Islet precursor cell (in vitro differentiated cells): ENCODE results near the gene SYCE3.
"Not testable (repeated sequence)": the region's sequence is repeated elsewhere in the genome, so short reads cannot be mapped to it uniquely, and the experiment has no call there.

Experiments used
- DNase-seq: peaks from one replicate; pipeline ENCODE4 v3.0.0-alpha.2; 2018

The SYCE3 gene, protein sequence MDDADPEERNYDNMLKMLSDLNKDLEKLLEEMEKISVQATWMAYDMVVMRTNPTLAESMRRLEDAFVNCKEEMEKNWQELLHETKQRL

DNA sequence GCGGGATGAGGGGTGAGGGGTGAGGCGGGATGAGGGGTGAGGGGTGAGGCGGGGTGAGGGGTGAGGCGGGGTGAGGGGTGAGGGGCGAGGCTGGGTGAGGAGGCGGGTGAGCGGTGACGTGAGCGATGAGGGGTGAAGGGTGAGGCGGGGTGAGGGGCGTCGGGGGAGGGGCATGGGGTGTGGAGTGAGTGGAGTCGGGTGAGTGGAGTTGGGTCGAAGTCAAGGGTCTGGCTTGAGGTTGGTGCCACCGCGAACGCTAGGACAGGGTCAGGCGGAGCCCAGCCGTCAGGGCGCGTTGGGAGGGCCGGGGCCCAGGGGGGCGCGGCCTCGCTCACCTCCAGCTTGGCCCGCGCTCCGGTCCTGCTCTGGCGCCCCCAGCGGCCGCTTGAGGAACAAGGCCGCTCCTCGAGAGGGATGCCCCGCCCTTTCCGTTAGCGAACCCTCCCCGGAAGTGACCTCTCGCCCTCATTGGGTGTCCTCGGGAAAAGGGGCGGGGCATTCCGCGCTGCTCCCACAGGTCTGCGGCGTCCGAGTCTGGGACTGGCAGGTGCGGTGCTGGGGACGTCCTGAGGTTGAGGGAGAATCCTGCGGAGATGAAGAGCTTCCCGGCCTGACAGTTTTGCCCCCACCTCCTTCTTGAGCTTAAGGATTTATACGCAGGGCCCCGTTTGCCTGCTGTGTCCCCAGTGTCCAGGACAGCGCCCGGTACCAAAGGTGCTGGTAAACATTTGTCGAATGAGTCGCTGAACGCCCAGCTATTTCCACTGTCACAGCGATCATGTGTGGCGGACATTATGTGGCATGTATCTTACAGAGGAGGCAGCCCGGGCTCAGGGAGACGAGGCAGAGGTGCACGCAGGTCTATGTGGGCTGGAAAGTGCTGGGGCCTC is at the start of gene SYCE3:
SYCE3 (minus strand) TSS at position 397 of the 890 bp plus-strand sequence. CDS start 6,514 bp downstream, outside the sequence.
- peak; percentile 97 for DNase-seq

DNA sequence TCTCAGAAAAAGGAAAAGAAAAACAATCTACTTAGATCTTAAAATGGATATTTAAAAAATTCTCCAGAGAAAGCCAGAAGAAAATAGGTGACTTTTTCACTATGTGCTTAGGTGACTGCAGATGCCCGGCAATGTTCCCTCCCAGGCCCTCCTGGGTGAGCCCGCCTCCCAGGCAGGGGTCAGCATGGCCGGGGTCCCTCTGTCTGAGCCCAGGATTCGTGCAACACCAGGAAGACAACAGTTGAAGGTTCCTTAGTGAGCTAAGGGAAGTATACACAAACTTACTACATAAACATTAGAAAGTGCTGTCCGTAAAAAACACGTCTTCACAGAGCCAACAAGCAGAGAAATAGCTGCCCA is 49.4 kb upstream of the SYCE3 start:
- no peak for DNase-seq

DNA sequence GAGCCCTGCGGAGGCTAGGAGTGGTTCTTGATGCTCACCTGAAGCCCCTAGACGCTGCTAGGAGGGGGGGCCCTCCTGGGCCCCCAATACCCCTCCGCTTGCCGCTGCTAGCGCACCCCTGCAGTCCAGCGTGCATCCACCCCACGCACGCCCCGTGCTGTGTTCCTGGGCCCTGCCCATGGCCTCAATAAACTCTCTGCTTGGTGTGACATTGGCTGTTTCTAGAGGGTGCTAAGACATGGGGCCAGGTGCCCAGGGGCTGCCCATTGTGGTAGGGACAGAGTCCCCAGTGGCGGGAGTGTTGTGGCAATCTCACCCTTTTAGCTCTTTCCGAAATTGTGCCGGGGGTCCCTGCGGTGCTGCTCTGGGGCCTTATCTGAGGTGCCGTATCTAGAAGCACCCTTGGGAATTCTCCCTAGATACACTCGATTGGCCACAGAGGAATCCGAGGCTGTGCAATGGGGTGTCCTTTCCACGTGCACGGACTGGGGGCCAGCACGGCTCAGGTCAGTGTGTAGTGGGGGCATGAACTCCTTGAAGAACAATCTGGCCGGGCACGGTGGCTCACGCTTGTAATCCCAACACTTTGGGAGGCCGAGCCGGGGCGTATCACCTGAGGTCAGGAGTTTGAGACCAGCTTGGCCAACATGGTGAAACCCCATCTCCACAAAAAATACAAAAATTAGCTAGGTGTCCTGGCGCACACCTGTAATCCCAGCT is 48.8 kb upstream of the SYCE3 start:
- DNase-seq, result no peak

DNA sequence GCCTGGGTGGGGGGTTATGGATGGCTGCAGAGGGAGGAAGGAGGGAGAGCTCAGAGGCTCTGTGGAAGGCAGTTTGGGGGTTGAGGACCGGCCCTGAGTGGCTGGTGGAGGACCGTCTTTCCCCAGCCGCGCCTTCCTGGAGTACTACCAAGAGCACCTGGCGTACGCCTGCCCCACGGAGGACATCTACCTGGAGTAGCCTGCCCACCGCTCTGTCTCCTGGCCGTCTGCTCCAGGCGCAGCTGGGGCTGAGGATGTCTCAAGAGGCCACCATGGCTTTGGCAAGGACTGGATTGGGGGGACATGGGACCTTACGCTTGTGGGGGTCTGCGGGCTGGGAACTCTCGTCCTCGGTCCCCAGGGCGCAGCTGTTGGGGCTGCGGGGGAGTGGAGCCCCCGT is 47.9 kb upstream of the SYCE3 start:
- no peak for DNase-seq

DNA sequence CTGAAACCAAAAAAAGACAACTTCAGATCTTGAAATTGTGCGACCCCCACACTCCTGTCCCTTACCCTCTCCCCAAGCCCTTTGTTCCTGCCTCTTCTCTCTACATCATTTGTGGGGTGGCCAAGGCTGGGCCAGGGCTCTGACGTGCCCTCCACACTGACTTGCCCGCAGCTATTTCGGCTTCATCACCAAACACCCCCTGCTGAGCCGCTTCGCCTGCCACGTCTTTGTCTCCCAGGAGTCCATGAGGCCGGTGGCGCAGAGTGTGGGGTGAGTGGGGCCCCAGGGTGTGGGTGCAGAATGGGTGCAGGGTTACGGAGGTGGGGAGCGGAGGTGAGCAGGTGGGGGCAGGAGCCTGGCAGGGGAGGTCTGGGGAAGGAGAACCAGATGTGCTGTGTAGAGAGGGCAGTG is 47.3 kb upstream of the SYCE3 start:
- DNase-seq, result no peak

DNA sequence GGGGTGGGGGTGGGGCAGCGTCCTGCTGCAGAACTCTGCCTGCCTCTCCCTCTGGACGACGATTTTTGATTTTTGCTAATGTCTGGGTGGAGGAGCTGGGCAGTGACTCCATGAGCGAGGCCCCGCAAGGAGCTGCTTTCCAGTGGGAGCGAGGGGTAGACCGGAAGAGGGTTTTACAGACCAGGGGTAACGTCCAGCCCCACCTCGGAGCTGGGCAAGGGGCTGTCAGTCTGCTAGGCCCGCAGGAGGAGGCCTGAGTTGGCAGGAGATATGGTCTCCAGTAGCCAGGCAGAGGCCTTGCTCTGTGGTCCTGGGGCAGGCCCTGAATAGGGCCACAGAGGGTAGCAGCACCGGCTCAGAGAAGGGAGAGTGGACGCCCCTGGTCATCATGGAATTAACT is 46.9 kb upstream of the SYCE3 start:
- no peak for DNase-seq

DNA sequence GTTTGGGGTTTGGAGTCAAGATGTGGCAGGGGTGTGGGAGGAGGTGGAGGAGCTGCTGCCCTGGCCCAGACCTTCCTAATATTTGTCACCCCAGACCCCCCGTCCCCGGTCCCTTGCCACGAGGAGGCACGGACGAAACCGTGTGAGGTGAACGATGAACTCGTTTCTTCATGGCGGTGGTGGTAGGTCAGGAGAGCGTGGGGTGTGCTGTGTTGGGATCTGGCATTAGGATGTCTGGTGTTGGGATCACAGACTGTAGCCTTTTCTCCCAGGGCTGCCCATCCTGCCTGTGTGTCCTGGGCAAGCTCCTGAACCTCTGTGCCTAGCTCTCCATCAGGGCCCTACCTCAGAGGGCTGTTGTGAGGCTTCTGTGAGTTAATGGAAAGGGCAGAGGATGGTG is 46.3 kb upstream of the SYCE3 start:
- peak; percentile 41 for DNase-seq

DNA sequence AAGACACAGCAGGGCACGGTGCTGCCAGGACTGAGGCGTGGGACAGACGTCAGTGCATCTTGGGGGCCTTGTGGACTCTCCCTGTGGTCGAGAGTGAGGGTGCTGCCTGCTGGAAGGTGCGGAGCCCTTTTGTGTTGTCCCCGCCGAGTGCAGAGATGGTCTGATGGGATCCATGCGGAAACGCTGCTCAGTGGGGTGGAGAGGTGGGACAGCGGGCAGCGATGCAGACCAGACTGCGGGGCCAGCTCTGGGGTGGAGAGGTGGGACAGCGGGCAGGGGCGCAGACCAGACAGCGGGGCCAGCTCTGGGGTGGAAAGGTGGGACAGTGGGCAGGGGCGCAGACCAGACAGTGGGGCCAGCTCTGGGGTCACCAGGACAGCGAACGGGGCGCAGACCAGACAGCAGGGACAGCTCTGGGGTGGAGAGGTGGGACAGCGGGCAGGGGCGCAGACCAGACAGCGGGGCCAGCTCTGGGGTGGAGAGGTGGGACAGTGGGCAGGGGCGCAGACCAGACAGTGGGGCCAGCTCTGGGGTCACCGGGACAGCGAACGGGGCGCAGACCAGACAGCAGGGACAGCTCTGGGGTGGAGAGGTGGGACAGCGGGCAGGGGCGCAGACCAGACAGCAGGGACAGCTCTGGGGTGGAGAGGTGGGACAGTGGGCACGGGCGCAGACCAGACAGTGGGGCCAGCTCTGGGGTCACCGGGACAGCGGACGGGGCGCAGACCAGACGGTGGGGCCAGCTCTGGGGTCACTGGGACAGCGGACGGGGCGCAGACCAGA is 45.5 kb upstream of the SYCE3 start:
- DNase-seq, result not testable (repeated sequence)

DNA sequence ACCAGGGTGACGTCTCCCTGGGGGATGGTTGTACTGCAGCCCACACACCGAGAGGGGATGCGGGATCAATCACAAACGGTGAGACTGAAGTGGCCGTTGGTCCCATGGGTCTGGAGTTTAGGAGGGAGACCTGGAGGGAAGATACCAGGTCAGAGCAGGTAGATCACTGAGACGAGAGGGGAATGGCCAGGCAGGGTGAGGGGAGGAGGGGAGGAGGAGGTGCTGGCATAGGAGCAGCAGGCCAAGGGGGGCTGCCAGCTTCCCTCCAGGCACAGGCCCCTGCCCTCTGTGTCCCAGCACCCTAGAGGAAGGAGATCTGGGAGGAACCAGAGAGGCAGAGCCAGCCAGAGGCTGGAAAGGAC is 44.9 kb upstream of the SYCE3 start:
- peak; percentile 52 for DNase-seq

DNA sequence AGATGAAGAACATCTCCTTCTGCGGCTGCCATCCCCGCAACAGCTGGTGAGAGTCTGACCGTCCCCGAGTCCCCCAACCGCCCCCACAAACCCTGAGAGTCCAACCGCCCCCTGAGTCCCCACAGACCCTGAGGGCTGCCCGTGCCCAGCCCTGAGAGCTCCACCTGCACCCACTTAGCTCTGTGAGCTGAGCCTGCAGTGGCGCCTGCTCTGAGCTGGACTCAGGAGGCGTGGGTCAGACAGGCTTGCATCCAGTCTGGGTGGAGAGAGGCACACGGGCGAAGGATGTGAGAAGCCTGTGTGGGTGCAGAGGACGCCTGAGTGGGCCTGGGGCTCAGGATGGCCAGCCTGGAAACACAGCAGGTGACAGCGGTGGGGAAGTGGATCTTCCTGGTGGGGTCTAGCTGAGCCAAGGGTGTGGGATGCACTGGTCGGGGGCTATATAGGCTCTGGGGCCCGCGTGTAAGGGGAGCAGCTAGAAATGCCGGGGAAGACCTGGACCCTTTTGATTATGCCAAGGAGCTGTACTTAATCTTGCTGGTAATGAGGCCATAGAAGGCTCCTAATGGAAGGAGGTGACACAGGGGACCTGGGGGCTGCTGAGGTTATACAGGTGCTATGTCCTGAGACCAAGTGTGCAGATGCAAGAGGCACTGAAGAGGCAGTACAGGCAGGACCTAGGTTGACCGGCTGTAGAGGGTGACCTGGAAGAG is 44.4 kb upstream of the SYCE3 start:
- DNase-seq, result peak; percentile 45

DNA sequence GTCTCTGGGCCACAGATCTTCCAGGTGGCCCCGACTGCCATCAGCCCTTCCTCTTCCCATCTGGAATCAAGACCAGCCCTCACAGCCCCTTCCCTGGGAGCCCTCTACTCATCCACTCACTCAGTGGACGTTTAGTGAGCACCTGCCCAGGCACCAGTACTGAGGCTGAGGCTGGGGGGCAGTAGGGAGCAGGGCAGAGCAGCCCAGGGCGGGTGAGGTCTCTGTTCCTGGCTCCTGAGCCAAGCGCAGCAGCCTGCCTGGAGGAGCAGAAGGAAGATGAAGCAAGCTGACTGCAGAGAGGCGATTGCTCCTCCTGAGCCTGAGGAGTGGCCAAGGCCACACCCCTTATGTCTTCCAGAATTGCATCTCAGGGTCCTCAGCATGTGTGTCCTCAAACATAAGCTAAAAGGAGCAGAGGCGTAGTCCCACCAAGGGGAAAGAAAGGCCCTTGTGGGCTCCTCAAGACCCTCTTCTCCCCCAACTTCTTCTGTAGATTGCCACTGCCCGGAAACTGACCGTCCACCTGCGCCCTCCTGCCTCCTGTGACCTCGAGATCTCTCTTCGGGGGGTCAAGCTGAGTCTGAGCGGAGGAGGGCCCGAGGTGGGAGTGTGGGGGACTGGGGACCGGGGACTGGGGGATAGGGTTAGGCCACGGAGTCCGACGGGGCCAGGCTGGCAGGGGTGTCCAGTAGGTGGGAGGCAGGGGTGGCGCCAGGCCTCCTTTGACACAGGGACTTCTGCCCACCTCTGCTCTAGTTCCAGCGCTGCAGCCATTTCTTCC is 43.6 kb upstream of the SYCE3 start:
- peak; percentile 54 for DNase-seq

DNA sequence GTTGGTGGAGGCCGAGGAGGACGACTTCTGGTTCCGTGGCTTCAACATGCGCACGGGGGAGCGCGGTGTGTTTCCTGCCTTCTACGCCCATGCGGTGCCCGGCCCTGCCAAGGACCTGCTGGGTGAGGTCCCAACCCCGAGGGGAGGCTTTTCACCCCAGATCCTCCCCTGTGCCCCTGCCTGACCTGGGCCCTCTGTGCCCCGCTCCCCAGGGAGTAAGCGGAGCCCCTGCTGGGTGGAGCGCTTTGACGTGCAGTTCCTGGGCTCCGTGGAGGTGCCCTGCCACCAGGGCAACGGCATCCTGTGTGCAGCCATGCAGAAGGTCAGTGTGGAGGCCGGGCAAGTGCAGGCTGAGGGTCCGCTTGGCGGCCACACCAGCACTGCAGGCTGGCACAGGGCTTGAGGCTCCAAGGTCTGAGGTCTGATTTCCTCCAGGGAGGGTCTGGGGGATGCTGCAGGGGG is 42.9 kb upstream of the SYCE3 start:
- peak; percentile 40 for DNase-seq

DNA sequence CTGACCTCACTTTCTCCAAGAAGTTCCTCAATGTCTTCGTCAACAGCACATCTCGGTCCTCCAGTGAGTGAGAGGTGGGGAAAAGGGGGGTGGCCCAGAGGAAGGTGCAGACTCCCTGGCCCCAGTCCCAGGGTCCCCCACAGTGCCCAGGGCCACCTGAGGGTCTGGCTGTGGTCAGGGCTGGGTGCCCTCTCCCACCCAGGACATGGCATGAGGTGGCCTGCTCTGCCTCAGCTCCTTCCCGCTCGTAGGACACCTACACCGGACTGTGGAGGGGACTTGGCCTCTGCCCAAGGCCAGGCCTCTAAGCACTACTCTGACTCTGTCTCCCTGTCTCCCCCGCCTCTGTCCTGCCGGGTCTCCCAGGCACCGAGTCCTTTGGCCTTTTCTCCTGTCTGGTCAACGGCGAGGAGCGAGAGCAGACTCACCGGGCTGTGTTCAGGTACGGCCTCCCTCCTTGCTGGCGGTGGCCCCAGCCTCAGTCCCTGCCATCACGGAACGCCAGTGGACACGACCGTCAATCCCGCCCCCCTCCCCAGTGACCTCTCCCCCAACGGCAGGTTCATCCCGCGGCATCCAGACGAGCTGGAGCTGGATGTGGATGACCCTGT is 42.4 kb upstream of the SYCE3 start:
- peak; percentile 48 for DNase-seq

DNA sequence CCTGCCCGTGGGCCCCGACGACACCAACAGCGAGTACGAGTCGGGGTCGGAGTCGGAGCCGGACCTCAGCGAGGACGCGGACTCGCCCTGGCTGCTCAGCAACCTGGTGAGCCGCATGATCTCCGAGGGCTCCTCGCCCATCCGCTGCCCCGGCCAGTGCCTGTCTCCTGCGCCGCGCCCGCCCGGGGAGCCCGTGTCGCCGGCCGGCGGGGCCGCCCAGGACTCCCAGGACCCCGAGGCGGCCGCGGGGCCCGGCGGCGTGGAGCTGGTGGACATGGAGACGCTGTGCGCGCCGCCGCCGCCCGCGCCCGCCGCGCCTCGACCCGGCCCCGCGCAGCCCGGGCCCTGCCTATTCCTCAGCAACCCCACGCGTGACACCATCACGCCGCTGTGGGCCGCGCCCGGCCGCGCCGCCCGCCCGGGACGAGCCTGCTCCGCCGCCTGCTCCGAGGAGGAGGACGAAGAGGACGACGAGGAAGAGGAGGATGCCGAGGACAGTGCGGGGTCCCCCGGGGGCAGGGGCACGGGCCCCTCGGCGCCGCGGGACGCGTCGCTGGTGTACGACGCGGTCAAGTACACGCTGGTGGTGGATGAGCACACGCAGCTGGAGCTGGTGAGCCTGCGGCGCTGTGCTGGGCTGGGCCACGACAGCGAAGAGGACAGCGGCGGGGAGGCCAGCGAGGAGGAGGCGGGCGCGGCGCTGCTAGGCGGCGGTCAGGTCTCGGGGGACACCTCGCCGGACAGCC is 41.7 kb upstream of the SYCE3 start:
- peak; percentile 37 for DNase-seq

DNA sequence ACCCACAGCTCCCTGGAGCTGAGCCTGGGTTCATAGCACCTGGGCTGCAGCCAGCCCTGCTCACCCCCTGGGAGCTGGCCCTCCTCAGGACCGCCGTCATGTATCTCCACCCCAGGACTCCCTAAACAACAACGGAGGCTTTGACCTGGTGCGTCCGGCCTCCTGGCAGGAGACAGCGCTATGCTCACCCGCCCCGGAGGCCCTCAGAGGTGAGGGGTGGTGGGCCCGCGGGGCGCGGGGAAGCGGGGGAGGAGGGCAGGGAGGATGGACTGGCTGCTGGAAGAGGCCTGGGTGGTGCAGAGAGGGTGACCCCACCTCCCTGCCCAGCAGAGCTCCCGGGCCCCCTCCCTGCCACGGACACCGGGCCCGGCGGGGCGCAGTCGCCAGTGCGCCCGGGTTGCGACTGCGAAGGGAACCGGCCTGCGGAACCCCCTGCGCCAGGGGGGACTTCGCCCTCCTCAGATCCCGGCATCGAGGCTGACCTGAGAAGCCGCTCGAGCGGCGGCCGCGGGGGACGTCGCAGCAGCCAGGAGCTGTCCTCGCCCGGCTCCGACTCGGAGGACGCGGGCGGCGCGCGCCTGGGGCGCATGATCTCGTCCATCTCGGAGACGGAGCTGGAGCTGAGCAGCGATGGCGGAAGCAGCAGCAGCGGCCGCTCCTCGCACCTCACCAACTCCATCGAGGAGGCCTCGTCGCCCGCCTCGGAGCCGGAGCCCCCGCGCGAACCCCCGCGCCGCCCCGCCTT is 41.0 kb upstream of the SYCE3 start:
- DNase-seq, result peak; percentile 50

DNA sequence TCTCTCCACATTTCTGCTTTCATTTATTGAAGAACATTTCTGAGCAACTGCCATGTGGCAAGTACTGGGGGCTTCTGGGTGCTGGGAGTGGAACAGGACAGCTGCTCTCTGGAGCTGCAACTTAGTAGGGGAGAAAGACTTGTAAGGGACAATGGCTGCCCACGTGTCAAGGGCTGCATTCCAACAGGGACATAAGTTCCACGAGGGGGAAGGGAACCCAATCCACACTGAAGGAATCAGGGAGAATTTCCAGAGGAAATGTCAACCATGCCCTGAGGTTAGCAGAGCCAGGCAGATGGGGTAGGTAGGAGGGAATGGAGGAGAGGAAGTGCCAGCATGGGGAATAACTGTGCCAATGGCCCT is 39.6 kb upstream of the SYCE3 start:
- no peak for DNase-seq

DNA sequence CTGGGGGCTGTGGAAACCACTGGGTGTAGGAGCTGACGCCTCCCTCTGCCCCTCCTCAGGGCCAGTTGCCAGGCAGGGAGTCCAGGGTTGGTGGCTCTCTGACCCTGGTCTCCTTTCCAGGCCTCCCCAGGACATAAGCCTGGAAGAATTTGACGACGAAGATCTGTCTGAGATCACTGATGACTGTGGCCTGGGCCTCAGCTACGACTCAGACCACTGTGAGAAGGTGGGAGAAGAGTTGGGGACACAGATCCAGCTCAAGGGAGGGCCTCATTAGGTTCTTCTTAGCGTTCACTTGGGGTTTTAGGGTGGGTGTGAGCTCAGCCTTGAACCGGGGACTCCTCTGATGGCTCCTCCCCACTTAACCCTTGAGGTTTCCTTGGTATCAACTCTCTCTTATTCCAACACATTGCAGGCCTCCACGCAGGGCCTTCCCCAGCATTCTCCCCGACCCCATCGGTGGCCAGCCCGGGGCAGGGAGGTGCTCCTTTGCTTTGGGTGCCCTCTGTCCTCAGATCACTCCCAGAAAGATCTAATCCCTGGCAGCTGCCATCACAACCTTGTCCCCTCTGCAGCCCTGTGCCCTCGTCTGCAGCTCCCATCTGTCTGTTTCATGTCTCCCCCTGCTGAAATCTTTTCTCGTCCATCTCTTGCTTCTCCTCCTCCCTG is 39.1 kb upstream of the SYCE3 start:
- no peak for DNase-seq

DNA sequence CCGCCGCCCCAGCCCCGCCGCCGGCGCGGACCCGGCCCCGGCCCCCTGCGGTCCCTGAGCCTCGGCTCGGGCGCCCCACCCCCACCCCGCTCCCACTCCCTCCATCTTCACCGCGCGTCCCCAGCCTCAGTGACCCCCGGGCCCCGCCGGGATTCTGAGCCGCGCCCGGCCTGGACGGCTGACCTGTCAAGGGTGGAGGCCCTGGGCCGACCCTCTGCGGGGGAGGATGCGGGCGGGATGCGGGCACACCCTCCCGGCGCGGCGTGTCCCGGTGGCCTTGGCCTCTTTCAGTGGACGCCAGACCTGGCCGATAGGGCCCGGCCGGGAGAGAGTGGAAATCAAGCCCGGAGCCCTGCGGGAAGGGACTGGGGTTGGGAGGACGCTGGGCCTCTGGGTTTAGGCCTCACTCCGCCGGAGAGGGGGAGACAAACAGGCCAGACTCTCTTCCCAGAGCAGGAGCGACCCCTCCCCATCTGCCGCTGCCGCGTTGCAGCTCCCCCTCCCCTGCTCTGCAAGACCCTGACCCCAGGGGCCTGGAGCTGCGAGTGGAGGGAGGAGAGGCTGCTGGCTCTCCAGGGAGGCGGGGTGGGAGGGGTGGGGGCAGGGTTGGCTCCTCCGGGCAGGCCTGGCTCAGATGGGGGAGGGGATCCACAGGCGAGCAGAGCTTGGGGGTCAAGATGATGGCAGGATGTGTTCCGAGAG is 38.4 kb upstream of the SYCE3 start:
- DNase-seq, result peak; percentile 51

DNA sequence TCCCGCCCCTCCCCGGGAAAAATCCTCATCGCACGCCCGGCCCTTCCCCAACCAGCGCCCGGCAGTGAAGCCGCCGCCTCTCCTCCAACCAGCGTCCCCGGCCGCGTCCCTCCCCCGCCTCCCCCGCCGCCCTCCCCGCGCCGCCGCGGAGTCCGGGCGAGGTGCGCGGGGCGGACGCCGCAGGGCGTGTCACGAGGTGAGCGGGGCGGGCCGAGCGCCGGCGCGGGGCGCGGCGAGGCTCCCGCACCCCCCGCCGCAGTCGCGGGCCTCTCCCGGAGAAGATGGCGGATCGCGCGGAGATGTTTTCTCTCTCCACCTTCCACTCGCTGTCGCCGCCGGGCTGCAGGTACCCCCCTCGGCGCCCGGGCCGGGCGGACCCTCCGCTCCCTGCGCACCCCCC is 37.8 kb upstream of the SYCE3 start, which contains the start of gene MAPK8IP2:
MAPK8IP2 (plus strand) TSS at position 256 of the 400 bp plus-strand sequence; CDS start at position 282, 26 bp downstream.
- peak; percentile 46 for DNase-seq
